Tibial nerve (tissue), 4 donors: ENCODE measurements around the gene STK10. TPM values are rescaled to one million over a fixed set of nuclear protein-coding genes. Genes with fewer than 3 reads are reported as not detected.

Source experiments
- DNase-seq, 2 donors: peaks; one replicate each; pipeline ENCODE4 v3.0.0-alpha.2; 2019; ENCODE audit warnings: low spot score in 2 of 2
- H3K27ac ChIP-seq, 4 donors: fragments of 200-600 bp; sonication (generic) in 3 of 4; one replicate each; pipeline ENCODE4 v1.5.1; 2017 to 2019; ENCODE audit warnings: mild to moderate bottlenecking in 1 of 4
- H3K27me3 ChIP-seq, 2 donors: fragments of 200-600 bp; sonication (generic) in 1 of 2; one replicate each; pipeline versions ENCODE4 v1.5.1 to v1.6.0; 2017 to 2019
- H3K36me3 ChIP-seq, 3 donors: fragments of 200-600 bp; sonication (generic); one replicate each; pipeline ENCODE4 v1.5.1; 2018 to 2019
- H3K4me1 ChIP-seq, 4 donors: fragments of 200-600 bp; sonication (generic) in 3 of 4; one replicate each; pipeline ENCODE4 v1.5.1; 2017 to 2019
- H3K4me3 ChIP-seq, 4 donors: fragments of 200-600 bp; sonication (generic) in 3 of 4; one replicate each; pipeline ENCODE4 v1.5.1; 2017 to 2019; ENCODE audit warnings: mild to moderate bottlenecking in 1 of 4, moderate library complexity in 1 of 4
- H3K9me3 ChIP-seq, 4 donors: fragments of 200-600 bp; sonication (generic) in 3 of 4; one replicate each; pipeline ENCODE4 v1.5.1; 2017 to 2019
- EP300 ChIP-seq, 2 donors: sonication (generic); formaldehyde crosslinking; IDR thresholded peaks; one replicate each; pipeline ENCODE4 v1.6.1; 2017; ENCODE audit warnings: antibody characterized with exemption in 2 of 2, mild to moderate bottlenecking in 1 of 2
- POLR2A ChIP-seq, 2 donors: fragments of 450-650 bp; IDR thresholded peaks; one replicate each; pipeline ENCODE4 v1.6.1; 2017; ENCODE audit warnings: antibody characterized with exemption in 2 of 2, mild to moderate bottlenecking in 2 of 2, moderate library complexity in 2 of 2
- WGBS, 2 donors: methylation state at CpG; one replicate each; pipeline ENCODE4 v1.1.5; 2018; 5-methylcytosine and 5-hydroxymethylcytosine counted together
- total RNA-seq, 4 donors: library from RNA; depleted of rRNA; stranded (reverse); fragments of >200 nt; gene quantifications; one replicate each; pipeline ENCODE4 v1.1.0, GENCODE V29; 2016
- TF ChIP-seq, protein P1 (sequence below), 5 experiments: fragments of 200-600 bp in 3 of 5; fragments of 450-650 bp in 2 of 5; sonication (generic) in 3 of 5; IDR thresholded peaks; one replicate each; pipeline ENCODE4 v1.5.1; 2016 to 2019; ENCODE audit warnings: antibody characterized with exemption in 5 of 5, mild to moderate bottlenecking in 3 of 5, moderate library complexity in 2 of 5

STK10 gene
- total RNA-seq, 4 donors from 2014 or later = 35.4 to 75.6 (median 48.0) TPM

DNA sequence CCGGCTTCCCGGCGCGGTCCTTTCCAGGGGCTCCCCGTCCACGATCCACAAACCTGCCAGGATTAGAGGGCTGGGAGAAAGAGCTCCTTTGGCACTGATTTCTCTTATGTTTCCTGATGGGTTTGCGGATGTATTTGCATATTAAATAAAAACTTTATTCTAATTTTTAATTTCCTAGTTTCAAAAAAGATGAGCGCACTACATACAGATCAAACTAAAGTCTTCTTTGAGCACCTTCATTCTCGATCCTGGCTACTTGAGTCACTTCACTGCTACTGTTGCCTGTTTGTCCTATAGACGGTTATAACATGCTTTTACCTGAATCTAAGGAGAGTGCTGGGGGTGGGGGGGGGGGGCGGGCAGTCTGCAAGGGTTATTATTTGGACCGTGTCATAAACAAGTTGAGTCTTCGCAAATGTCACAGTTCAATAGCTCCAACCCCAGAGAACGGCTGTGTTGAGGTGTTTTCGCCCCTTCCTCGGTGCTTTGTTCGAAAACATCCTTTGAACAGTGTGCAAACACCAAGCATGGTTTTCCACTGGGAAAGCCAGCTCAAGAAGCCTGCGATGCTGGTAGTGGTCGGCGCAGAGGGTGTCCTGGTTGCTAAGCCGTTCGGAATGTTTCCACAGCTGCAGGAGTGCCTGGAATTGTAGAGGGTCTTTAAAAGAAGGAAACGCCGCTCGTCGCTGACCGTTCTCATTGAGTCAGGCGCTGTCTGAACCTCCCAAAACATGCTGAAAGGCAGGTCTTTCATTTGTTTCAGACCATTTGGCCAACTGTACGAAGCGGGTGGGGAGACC is 1.1 kb upstream of the STK10 start:
- H3K4me1 ChIP-seq = peaks cover 0 to 41% (median 10%) of the 10 kb centered on the region in 4 donors

DNA sequence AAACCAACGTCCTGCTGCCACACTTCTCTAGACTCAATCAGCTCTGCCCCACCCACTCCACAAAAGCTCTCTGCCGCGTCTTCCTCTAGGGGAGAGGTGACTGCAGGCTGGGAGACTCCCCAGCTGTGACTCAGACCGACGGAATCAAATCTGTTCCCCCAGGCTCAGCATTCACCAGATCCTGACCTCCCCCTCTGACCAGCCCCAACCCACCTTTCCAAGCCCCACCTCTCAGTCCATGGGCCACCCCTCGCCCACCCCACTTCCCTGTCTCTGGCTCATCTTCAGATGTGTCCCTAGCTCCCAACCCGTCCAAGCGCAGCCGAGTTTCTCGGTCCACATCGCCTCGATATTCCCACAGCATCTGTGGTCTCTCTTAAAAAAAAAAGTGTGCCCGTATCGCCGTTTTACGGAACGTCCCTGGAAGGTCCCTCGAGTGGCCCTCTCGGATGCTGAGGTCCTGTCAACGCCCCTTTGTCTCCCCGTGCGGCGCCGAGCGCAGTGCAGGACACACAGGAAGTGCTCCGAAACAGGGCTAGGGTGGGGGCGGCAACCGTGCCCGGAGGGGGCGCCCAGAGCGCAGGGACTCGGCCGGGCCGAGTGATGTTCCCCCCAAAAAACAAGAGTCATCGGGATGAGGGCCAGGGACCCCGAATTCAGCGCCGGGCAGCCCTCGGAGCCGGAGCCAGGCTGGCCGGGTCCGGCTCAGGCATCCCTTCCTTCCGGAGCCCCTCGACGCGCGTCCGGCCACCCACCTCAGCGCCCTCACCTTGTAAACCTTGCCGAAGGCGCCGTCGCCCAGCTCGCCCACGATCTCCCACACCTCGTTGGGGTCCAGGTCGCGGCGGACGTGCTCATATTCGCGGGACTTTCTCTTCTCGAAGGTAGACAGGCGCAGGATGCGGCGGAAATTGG is 649 bp downstream of the STK10 start:
- WGBS, 2 donors = 0 to 1% methylated on average over 26 to 32 of the region's 66 CpGs
- TF ChIP-seq, protein P1, sequence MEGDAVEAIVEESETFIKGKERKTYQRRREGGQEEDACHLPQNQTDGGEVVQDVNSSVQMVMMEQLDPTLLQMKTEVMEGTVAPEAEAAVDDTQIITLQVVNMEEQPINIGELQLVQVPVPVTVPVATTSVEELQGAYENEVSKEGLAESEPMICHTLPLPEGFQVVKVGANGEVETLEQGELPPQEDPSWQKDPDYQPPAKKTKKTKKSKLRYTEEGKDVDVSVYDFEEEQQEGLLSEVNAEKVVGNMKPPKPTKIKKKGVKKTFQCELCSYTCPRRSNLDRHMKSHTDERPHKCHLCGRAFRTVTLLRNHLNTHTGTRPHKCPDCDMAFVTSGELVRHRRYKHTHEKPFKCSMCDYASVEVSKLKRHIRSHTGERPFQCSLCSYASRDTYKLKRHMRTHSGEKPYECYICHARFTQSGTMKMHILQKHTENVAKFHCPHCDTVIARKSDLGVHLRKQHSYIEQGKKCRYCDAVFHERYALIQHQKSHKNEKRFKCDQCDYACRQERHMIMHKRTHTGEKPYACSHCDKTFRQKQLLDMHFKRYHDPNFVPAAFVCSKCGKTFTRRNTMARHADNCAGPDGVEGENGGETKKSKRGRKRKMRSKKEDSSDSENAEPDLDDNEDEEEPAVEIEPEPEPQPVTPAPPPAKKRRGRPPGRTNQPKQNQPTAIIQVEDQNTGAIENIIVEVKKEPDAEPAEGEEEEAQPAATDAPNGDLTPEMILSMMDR (IDR thresholded peaks at IDR 0.05) = peak in 1 of 5 experiments; percentile 8
- TF ChIP-seq POLR2A (IDR thresholded peaks at IDR 0.05) = no peak
- peak in 1 of 2 donors; percentile 10 for TF ChIP-seq EP300 (IDR thresholded peaks at IDR 0.05)
- H3K4me3 ChIP-seq = peak overlapping the region; percentile 82 to 99 (median 92)
- no peaks in the 10 kb centered on the region for H3K9me3 ChIP-seq
- peaks cover 0 to 46% (median 12%) of the 10 kb centered on the region in 4 donors for H3K4me1 ChIP-seq
- H3K27ac ChIP-seq = peak overlapping the region; percentile 85 to 99 (median 94)
- no peaks in the 10 kb centered on the region for H3K27me3 ChIP-seq
- peak in 1 of 2 donors; percentile 43 for DNase-seq
- H3K36me3 ChIP-seq = no peaks in the 10 kb centered on the region

More for the DNA sequence above, 1.1 kb upstream of the STK10 start:
- no peak for DNase-seq
- no peaks in the 10 kb centered on the region for H3K9me3 ChIP-seq
- H3K36me3 ChIP-seq = no peaks in the 10 kb centered on the region
- peak overlapping the region in 3 of 4 donors; percentile 82 to 99 (median 97) for H3K4me3 ChIP-seq
- no peaks in the 10 kb centered on the region for H3K27me3 ChIP-seq
- peak overlapping the region; percentile 85 to 99 (median 94) for H3K27ac ChIP-seq
- TF ChIP-seq EP300 (IDR thresholded peaks at IDR 0.05) (no peak), POLR2A (IDR thresholded peaks at IDR 0.05) (no peak)
- TF ChIP-seq, protein P1 (IDR thresholded peaks at IDR 0.05) = no peak
- WGBS, 2 donors = 35 to 39% methylated on average over 30 of the region's 30 CpGs

DNA sequence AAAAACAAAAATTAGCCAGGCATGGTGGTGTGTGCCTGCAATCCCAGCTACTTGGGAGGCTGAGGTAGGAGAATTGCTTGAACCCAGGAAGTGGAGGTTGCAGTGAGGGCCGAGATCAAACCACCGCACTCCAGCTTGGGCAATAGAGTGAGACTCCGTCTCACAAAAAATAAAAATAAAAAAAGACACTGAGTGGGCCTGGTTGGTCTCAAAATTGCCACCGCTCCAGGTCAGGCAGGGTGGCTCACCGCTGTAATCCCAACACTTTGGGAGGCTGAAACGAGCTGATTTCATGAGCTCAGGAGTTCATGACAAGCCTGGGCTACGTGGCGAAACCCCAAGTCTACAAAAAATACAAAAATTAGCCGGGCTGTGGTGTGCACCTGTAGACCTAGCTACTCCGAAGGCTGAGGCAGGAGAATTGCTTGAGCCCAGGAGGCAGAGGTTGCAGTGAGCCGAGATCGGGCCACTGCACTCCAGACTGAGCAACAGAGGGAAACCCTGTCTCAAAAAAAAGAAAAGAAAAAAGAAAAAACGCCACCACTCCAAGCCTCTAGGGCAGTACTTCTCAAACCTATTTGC is 1.8 kb downstream of the STK10 start:
- no peaks in the 10 kb centered on the region for H3K36me3 ChIP-seq
- H3K27ac ChIP-seq = peak overlapping the region; percentile 23 to 99 (median 94)
- TF ChIP-seq, protein P1 (IDR thresholded peaks at IDR 0.05) = no peak
- TF ChIP-seq EP300 (IDR thresholded peaks at IDR 0.05) (no peak), POLR2A (IDR thresholded peaks at IDR 0.05) (no peak)
- WGBS, 2 donors = 55 to 68% methylated on average over 13 of the region's 13 CpGs
- peaks cover 0 to 49% (median 12%) of the 10 kb centered on the region in 4 donors for H3K4me1 ChIP-seq
- peak overlapping the region in 3 of 4 donors; percentile 82 to 99 (median 97) for H3K4me3 ChIP-seq
- H3K9me3 ChIP-seq = no peaks in the 10 kb centered on the region
- no peaks in the 10 kb centered on the region for H3K27me3 ChIP-seq
- DNase-seq = no peak

DNA sequence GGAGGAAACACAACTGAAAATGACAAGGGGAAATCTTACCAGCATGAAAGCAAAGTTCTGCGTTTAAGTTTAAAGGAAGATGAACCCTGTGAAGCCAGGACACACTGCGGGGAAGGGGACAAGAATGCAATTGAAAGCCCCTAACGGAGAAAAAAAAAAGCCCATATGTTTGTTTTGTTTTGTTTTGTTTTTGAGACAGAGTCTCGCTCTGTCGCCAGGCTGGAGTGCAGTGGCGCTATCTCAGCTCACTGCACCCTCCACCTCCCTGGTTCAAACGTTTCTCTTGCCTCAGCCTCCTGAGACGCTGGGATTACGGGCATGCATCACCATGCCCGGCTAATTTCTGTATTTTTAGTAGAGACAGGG is 2.9 kb downstream of the STK10 start:
- Histone ChIP-seq H3K4me1 (peaks cover 0 to 59% (median 15%) of the 10 kb centered on the region in 4 donors), H3K36me3 (no peaks in the 10 kb centered on the region), H3K27ac (peak overlapping the region in 3 of 4 donors; percentile 92 to 99 (median 95)), H3K4me3 (peak overlapping the region in 2 of 4 donors; percentile 20 to 97), H3K27me3 (no peaks in the 10 kb centered on the region), H3K9me3 (no peaks in the 10 kb centered on the region)
- 59 to 65% methylated on average over 10 of the region's 10 CpGs for WGBS, 2 donors
- no peak for DNase-seq
- no peak for TF ChIP-seq POLR2A (IDR thresholded peaks at IDR 0.05)
- TF ChIP-seq, protein P1 (IDR thresholded peaks at IDR 0.05) = no peak
- no peak for TF ChIP-seq EP300 (IDR thresholded peaks at IDR 0.05)
